WTC11 (cell line): ENCODE data around the gene RYR2. TPM values are rescaled to one million over a fixed set of nuclear protein-coding genes. Genes with fewer than 3 reads are reported as not detected.

Experiments used
- ATAC-seq: fragments of 200-7000 bp; cut with Tn5 transposase; 2 replicates; pipeline ENCODE4 v1.10.0; 2021; ENCODE audit warnings: mild to moderate bottlenecking, moderate library complexity
- CTCF ChIA-PET: fragments of 300-600 bp; sonication (Branson Sonifier 250); formaldehyde crosslinking; loops from one replicate; lab custom pipeline; 2021; ENCODE audit warnings: antibody characterized with exemption; lab: Charles Lee
- POLR2A ChIA-PET: fragments of 350-600 bp; sonication (Branson Sonifier 250); formaldehyde crosslinking; loops from one replicate; lab custom pipeline; 2021; ENCODE audit warnings: antibody characterized with exemption; lab: Charles Lee
- DNase-seq: peaks from one replicate; pipeline ENCODE4 v3.0.0; 2021; ENCODE audit warnings: low spot score
- H3K27ac Mint-ChIP-seq: 2 replicates; pipeline ENCODE4 v1.8.0; 2021; ENCODE audit warnings: mixed read lengths
- H3K27me3 Mint-ChIP-seq: 2 replicates; pipeline ENCODE4 v1.8.0; 2021; ENCODE audit warnings: low read depth, mild to moderate bottlenecking, moderate library complexity, mixed read lengths
- H3K36me3 Mint-ChIP-seq: 2 replicates; pipeline ENCODE4 v1.8.0; 2021; ENCODE audit warnings: mixed read lengths
- H3K4me1 Mint-ChIP-seq: 2 replicates; pipeline ENCODE4 v1.8.0; 2022; ENCODE audit warnings: mixed read lengths
- H3K4me3 Mint-ChIP-seq: 2 replicates; pipeline ENCODE4 v1.8.0; 2021; ENCODE audit warnings: mild to moderate bottlenecking, moderate library complexity, mixed read lengths
- H3K9me3 Mint-ChIP-seq: 2 replicates; pipeline ENCODE4 v1.8.0; 2021; ENCODE audit warnings: mixed read lengths
- CBFB ChIP-seq: sonication (generic); formaldehyde crosslinking; IDR thresholded peaks from 2 replicates; pipeline ENCODE4 v1.8.1; 2022; ENCODE audit warnings: mild to moderate bottlenecking, low read depth, missing genetic modification reagents
- ELF4 ChIP-seq: sonication (generic); formaldehyde crosslinking; IDR thresholded peaks from 2 replicates; pipeline ENCODE4 v1.8.1; 2022; ENCODE audit warnings: low read depth, mild to moderate bottlenecking, moderate library complexity, missing genetic modification reagents
- EMX1 ChIP-seq: fragments of 250-450 bp; sonication (Bioruptor Pico); IDR thresholded peaks from 2 replicates; pipeline ENCODE4 v1.8.0; 2021; ENCODE audit warnings: mild to moderate bottlenecking
- FOXJ3 ChIP-seq: sonication (generic); formaldehyde crosslinking; IDR thresholded peaks from 2 replicates; pipeline ENCODE4 v1.9.0; 2021; ENCODE audit warnings: missing genetic modification reagents, mild to moderate bottlenecking, borderline replicate concordance
- FOXP1 ChIP-seq: sonication (generic); formaldehyde crosslinking; IDR thresholded peaks from 2 replicates; pipeline ENCODE4 v1.8.0; 2022; ENCODE audit warnings: missing genetic modification reagents, mild to moderate bottlenecking, moderate library complexity, borderline replicate concordance
- GTF2I ChIP-seq: fragments of 250-450 bp; sonication (Bioruptor Pico); conservative IDR thresholded peaks from 2 replicates; pipeline ENCODE4 v1.4.0; 2021; ENCODE audit warnings: mild to moderate bottlenecking
- MXD4 ChIP-seq: fragments of 250-450 bp; sonication (Bioruptor Pico); IDR thresholded peaks from 2 replicates; pipeline ENCODE4 v1.8.0; 2021; ENCODE audit warnings: mild to moderate bottlenecking, moderate library complexity, borderline replicate concordance
- NR2C2 ChIP-seq: sonication (generic); formaldehyde crosslinking; IDR thresholded peaks from 2 replicates; pipeline ENCODE4 v1.8.0; 2022; ENCODE audit warnings: mild to moderate bottlenecking, missing genetic modification reagents
- NR3C1 ChIP-seq: sonication (generic); formaldehyde crosslinking; conservative IDR thresholded peaks from 2 replicates; pipeline ENCODE4 v1.8.1; 2023; ENCODE audit warnings: low read depth, mild to moderate bottlenecking, missing genetic modification reagents
- PRRX2 ChIP-seq: fragments of 250-450 bp; sonication (Bioruptor Pico); IDR thresholded peaks from 2 replicates; pipeline ENCODE4 v1.8.0; 2021; ENCODE audit warnings: mild to moderate bottlenecking
- TEAD1 ChIP-seq: sonication (generic); formaldehyde crosslinking; IDR thresholded peaks from 2 replicates; pipeline ENCODE4 v1.8.0; 2022; ENCODE audit warnings: mild to moderate bottlenecking, missing genetic modification reagents
- TEAD4 ChIP-seq: sonication (generic); formaldehyde crosslinking; IDR thresholded peaks from 2 replicates; pipeline ENCODE4 v1.8.0; 2022; ENCODE audit warnings: mild to moderate bottlenecking, missing genetic modification reagents
- ZNF138 ChIP-seq: sonication (generic); formaldehyde crosslinking; conservative IDR thresholded peaks from 2 replicates; pipeline ENCODE4 v1.8.1; 2022; ENCODE audit warnings: mild to moderate bottlenecking, moderate library complexity, missing genetic modification reagents
- total RNA-seq: library from RNA; stranded (reverse); gene quantifications from 3 replicates; pipeline ENCODE4 v1.2.3, GENCODE V29; 2021
- TF ChIP-seq, protein P1 (sequence below): sonication (generic); formaldehyde crosslinking; IDR thresholded peaks from 2 replicates; pipeline ENCODE4 v1.8.0; 2022; ENCODE audit warnings: mild to moderate bottlenecking, missing genetic modification reagents
- TF ChIP-seq, protein P2 (sequence below): fragments of 250-450 bp; sonication (Bioruptor Pico); IDR thresholded peaks from 2 replicates; pipeline ENCODE4 v1.9.0; 2021; ENCODE audit warnings: moderate library complexity, mild to moderate bottlenecking, inconsistent platforms, borderline replicate concordance
- TF ChIP-seq, protein P3 (sequence below): sonication (generic); formaldehyde crosslinking; IDR thresholded peaks from 2 replicates; pipeline ENCODE4 v1.8.1; 2023; ENCODE audit warnings: mild to moderate bottlenecking, moderate library complexity, missing genetic modification reagents
- TF ChIP-seq, protein P4 (sequence below): sonication (generic); formaldehyde crosslinking; IDR thresholded peaks from 2 replicates; pipeline ENCODE4 v1.8.0; 2022; ENCODE audit warnings: mild to moderate bottlenecking, missing genetic modification reagents
- TF ChIP-seq, protein P5 (sequence below): sonication (generic); formaldehyde crosslinking; IDR thresholded peaks from 2 replicates; pipeline ENCODE4 v1.8.1; 2023; ENCODE audit warnings: mild to moderate bottlenecking, missing genetic modification reagents
- TF ChIP-seq, protein P6 (sequence below): fragments of 200-600 bp; IDR thresholded peaks from 2 replicates; pipeline ENCODE4 v1.8.0; 2022; ENCODE audit warnings: antibody characterized with exemption

RYR2 gene
- total RNA-seq, 1 experiment from 2014 or later = 7.9 TPM

DNA sequence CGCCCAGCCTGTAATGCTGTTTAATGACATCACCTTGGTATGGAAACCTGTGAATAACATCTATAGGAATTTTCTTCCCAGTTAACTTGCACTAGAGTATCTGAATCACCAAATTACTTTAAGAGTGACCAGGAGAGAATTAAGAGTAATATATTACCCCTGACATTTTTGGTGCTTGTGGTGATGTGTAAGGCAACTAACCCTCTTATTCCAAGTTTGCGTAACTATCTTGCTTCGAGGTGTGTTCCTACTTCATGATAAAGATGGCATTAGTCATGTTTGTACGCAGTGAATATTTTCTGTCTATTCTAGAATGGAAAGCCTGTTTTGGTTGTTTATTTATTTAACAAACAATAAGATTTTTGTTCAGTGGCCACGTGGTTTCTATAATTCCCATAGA is 717.4 kb downstream of the RYR2 start:
- POLR2A ChIA-PET = no interaction called here

DNA sequence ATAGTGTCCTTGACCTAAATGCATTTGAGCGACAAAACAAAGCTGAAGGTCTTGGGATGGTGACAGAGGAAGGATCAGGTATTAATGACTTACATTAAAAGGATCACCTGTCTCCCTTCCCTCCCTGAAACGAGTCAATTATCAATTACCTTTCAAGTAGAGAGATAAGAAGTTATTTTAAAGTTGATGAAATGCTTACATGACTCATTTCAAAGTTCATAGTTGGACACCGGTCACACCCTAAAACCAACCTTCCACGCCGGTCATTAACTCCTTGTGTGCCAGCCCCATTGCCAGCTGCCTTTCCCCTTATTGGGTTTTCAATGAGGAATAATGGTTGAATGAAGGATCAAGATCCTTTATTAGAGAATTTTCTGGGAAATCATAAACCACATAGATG is 719.0 kb downstream of the RYR2 start:
- Mint-ChIP-seq H3K27me3 (no peaks in the 10 kb centered on the region), H3K27ac (no peak overlapping the region; the same call in 1 of the 2 replicates), H3K9me3 (no peaks in the 10 kb centered on the region), H3K4me3 (no peak overlapping the region), H3K36me3 (no peaks in the 10 kb centered on the region), H3K4me1 (peaks cover 6% of the 10 kb centered on the region)
- ChIA-PET CTCF (no interaction called here), POLR2A (no interaction called here)
- TF ChIP-seq EMX1 (no peak), CBFB (CRISPR knock-in tag) (no peak), GTF2I (CRISPR knock-in tag) (no peak), NR3C1 (CRISPR knock-in tag) (no peak), TEAD1 (CRISPR knock-in tag) (no peak), ZNF138 (CRISPR knock-in tag) (no peak), PRRX2 (no peak), ELF4 (CRISPR knock-in tag) (no peak), FOXJ3 (CRISPR knock-in tag) (no peak), FOXP1 (CRISPR knock-in tag) (no peak), TEAD4 (CRISPR knock-in tag) (no peak)
- TF ChIP-seq, protein P1, sequence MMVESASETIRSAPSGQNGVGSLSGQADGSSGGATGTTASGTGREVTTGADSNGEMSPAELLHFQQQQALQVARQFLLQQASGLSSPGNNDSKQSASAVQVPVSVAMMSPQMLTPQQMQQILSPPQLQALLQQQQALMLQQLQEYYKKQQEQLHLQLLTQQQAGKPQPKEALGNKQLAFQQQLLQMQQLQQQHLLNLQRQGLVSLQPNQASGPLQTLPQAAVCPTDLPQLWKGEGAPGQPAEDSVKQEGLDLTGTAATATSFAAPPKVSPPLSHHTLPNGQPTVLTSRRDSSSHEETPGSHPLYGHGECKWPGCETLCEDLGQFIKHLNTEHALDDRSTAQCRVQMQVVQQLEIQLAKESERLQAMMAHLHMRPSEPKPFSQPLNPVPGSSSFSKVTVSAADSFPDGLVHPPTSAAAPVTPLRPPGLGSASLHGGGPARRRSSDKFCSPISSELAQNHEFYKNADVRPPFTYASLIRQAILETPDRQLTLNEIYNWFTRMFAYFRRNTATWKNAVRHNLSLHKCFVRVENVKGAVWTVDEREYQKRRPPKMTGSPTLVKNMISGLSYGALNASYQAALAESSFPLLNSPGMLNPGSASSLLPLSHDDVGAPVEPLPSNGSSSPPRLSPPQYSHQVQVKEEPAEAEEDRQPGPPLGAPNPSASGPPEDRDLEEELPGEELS (CRISPR knock-in tag) = no peak
- TF ChIP-seq, protein P2, sequence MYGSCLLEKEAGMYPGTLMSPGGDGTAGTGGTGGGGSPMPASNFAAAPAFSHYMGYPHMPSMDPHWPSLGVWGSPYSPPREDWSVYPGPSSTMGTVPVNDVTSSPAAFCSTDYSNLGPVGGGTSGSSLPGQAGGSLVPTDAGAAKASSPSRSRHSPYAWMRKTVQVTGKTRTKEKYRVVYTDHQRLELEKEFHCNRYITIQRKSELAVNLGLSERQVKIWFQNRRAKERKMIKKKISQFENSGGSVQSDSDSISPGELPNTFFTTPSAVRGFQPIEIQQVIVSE (CRISPR knock-in tag) = no peak
- TF ChIP-seq, protein P3, sequence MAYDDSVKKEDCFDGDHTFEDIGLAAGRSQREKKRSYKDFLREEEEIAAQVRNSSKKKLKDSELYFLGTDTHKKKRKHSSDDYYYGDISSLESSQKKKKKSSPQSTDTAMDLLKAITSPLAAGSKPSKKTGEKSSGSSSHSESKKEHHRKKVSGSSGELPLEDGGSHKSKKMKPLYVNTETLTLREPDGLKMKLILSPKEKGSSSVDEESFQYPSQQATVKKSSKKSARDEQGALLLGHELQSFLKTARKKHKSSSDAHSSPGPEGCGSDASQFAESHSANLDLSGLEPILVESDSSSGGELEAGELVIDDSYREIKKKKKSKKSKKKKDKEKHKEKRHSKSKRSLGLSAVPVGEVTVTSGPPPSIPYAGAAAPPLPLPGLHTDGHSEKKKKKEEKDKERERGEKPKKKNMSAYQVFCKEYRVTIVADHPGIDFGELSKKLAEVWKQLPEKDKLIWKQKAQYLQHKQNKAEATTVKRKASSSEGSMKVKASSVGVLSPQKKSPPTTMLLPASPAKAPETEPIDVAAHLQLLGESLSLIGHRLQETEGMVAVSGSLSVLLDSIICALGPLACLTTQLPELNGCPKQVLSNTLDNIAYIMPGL (CRISPR knock-in tag) = no peak
- TF ChIP-seq, protein P4, sequence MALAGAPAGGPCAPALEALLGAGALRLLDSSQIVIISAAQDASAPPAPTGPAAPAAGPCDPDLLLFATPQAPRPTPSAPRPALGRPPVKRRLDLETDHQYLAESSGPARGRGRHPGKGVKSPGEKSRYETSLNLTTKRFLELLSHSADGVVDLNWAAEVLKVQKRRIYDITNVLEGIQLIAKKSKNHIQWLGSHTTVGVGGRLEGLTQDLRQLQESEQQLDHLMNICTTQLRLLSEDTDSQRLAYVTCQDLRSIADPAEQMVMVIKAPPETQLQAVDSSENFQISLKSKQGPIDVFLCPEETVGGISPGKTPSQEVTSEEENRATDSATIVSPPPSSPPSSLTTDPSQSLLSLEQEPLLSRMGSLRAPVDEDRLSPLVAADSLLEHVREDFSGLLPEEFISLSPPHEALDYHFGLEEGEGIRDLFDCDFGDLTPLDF (CRISPR knock-in tag) = no peak
- TF ChIP-seq, protein P5, sequence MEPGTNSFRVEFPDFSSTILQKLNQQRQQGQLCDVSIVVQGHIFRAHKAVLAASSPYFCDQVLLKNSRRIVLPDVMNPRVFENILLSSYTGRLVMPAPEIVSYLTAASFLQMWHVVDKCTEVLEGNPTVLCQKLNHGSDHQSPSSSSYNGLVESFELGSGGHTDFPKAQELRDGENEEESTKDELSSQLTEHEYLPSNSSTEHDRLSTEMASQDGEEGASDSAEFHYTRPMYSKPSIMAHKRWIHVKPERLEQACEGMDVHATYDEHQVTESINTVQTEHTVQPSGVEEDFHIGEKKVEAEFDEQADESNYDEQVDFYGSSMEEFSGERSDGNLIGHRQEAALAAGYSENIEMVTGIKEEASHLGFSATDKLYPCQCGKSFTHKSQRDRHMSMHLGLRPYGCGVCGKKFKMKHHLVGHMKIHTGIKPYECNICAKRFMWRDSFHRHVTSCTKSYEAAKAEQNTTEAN (CRISPR knock-in tag) = no peak
- ATAC-seq (no peak), DNase-seq (no peak)

More for the DNA sequence above, 717.4 kb downstream of the RYR2 start:
- ATAC-seq (no peak), DNase-seq (no peak)
- H3K27ac Mint-ChIP-seq = no peak overlapping the region
- no peaks in the 10 kb centered on the region for H3K9me3 Mint-ChIP-seq
- no peaks in the 10 kb centered on the region for H3K27me3 Mint-ChIP-seq
- TF ChIP-seq, protein P5 (CRISPR knock-in tag) = no peak
- TF ChIP-seq, protein P6, sequence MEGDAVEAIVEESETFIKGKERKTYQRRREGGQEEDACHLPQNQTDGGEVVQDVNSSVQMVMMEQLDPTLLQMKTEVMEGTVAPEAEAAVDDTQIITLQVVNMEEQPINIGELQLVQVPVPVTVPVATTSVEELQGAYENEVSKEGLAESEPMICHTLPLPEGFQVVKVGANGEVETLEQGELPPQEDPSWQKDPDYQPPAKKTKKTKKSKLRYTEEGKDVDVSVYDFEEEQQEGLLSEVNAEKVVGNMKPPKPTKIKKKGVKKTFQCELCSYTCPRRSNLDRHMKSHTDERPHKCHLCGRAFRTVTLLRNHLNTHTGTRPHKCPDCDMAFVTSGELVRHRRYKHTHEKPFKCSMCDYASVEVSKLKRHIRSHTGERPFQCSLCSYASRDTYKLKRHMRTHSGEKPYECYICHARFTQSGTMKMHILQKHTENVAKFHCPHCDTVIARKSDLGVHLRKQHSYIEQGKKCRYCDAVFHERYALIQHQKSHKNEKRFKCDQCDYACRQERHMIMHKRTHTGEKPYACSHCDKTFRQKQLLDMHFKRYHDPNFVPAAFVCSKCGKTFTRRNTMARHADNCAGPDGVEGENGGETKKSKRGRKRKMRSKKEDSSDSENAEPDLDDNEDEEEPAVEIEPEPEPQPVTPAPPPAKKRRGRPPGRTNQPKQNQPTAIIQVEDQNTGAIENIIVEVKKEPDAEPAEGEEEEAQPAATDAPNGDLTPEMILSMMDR = no peak
- TF ChIP-seq NR2C2 = no peak
- TF ChIP-seq PRRX2 = no peak
- no peak for TF ChIP-seq MXD4 (CRISPR knock-in tag)
- no peak for TF ChIP-seq EMX1
- no peak overlapping the region for H3K4me3 Mint-ChIP-seq
- no peaks in the 10 kb centered on the region for H3K36me3 Mint-ChIP-seq
- H3K4me1 Mint-ChIP-seq = peaks cover under 1% of the 10 kb centered on the region
- CTCF ChIA-PET = no interaction called here
